H1 (cell line): ENCODE data around the gene TAX1BP3. TPM values are rescaled to one million over a fixed set of nuclear protein-coding genes. Genes with fewer than 3 reads are reported as not detected.

Source experiments
- BACH1 ChIP-seq: IDR thresholded peaks from 2 replicates; pipeline ENCODE4 v1.6.1; 2012; ENCODE audit warnings: low read length, improper control_type of control experiment
- JUND ChIP-seq: IDR thresholded peaks from 2 replicates; pipeline ENCODE4 v1.6.1; 2011; ENCODE audit warnings: mild to moderate bottlenecking, improper control_type of control experiment, low read length
- KDM5A ChIP-seq: fragments of 200-600 bp; IDR thresholded peaks from 2 replicates; pipeline ENCODE4 v1.7.1; 2012; ENCODE audit warnings: mild to moderate bottlenecking, low read length, inconsistent platforms, mixed read lengths
- NRF1 ChIP-seq: IDR thresholded peaks from 2 replicates; pipeline ENCODE4 v1.6.1; 2011; ENCODE audit warnings: mild to moderate bottlenecking, low read depth, low read length, improper control_type of control experiment
- PHF8 ChIP-seq: fragments of 200-600 bp; sonication (generic); conservative IDR thresholded peaks from 2 replicates; pipeline ENCODE4 v1.7.1; 2012; ENCODE audit warnings: low read depth, mild to moderate bottlenecking, inconsistent platforms, low read length, moderate library complexity
- RAD21 ChIP-seq, 2 experiments: IDR thresholded peaks in 1 of 2; conservative IDR thresholded peaks in 1 of 2; 2 replicates each; pipeline ENCODE4 v1.6.1; 2011; ENCODE audit warnings: low read depth in 2 of 2, low read length in 2 of 2, improper control_type of control experiment in 1 of 2, inconsistent platforms in 1 of 2, mild to moderate bottlenecking in 1 of 2, moderate library complexity in 1 of 2
- RFX5 ChIP-seq: IDR thresholded peaks from 2 replicates; pipeline ENCODE4 v1.6.1; 2011; ENCODE audit warnings: low read depth, low read length, improper control_type of control experiment, borderline replicate concordance
- RNF2 ChIP-seq: fragments of 200-900, 300-1000 bp; sonication (generic); IDR thresholded peaks from 2 replicates; pipeline ENCODE4 v1.7.1; 2016; ENCODE audit warnings: borderline replicate concordance, low read depth, mild to moderate bottlenecking, antibody characterized with exemption, low read length; ENCODE audit not compliant: poor library complexity, severe bottlenecking; ENCODE audit errors: missing control alignments
- TCF12 ChIP-seq: IDR thresholded peaks from 2 replicates; pipeline ENCODE4 v1.6.1; 2011; ENCODE audit warnings: low read depth, mild to moderate bottlenecking, low read length
- TEAD4 ChIP-seq: IDR thresholded peaks from 2 replicates; pipeline ENCODE4 v1.6.1; 2012; ENCODE audit warnings: low read depth, low read length, inconsistent platforms, mixed read lengths
- polyA plus RNA-seq, 7 experiments: library from polyadenylated mRNA; depleted of rRNA in 3 of 7; stranded (reverse) in 5 of 7; unstranded in 2 of 7; fragments of >200 nt in 5 of 7; fragments of 200-250 nt in 2 of 7; gene quantifications; 1 replicate in 5 of 7; 2 replicates in 1 of 7; 4 replicates in 1 of 7; pipeline versions ENCODE4 v1.2.1 to v1.2.3, GENCODE V29; 2011 to 2013; ENCODE audit warnings: missing spikeins in 2 of 7, mixed read lengths in 2 of 7
- total RNA-seq: library from RNA; stranded (reverse); fragmentation: NEBNext Ultra II Directional; extraction: Animal tissue kit (Norgen Biotek cat#: 25700); gene quantifications from 2 replicates; pipeline ENCODE4 v1.2.1, GENCODE V29; 2021
- TF ChIP-seq, protein P1 (sequence below): IDR thresholded peaks from 2 replicates; pipeline ENCODE4 v1.6.1; 2011; ENCODE audit warnings: low read depth, mild to moderate bottlenecking, low read length; ENCODE audit not compliant: insufficient read depth

TAX1BP3 gene
- total and polyA plus RNA-seq, 2 of the 8 experiments (the other 6 are each of a cell fraction or from before 2014, with no cell fraction given): 65.3 to 81.8 TPM

GRCh38 chr17:3678095-3678820 lies 9.9 kb upstream of the TAX1BP3 start (continued):
- no peak for TF ChIP-seq RNF2
- TF ChIP-seq BACH1: no peak
- TF ChIP-seq PHF8: no peak
- TF ChIP-seq KDM5A: no peak
- TF ChIP-seq NRF1: no peak
- TF ChIP-seq, protein P1, sequence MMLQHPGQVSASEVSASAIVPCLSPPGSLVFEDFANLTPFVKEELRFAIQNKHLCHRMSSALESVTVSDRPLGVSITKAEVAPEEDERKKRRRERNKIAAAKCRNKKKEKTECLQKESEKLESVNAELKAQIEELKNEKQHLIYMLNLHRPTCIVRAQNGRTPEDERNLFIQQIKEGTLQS: no peak
- no peak for TF ChIP-seq TEAD4
- peak; percentile 14 to 33; a peak in 1 of 4 replicates for TF ChIP-seq RAD21 (IDR thresholded peaks at IDR 0.05 in 1 of 2, conservative IDR thresholded peaks at IDR 0.05 in 1 of 2; ENCODE audit: low read depth in 2 of 2, low read length in 2 of 2)
- no peak for TF ChIP-seq JUND
- TF ChIP-seq RFX5: no peak
- no peak for TF ChIP-seq TCF12
